WTC11 (cell line): ENCODE data around the gene RBM19. TPM values are rescaled to one million over a fixed set of nuclear protein-coding genes. Genes with fewer than 3 reads are reported as not detected.

Experiments
- ATAC-seq: fragments of 200-7000 bp; cut with Tn5 transposase; 2 replicates; pipeline ENCODE4 v1.10.0; 2021; ENCODE audit warnings: mild to moderate bottlenecking, moderate library complexity
- CTCF ChIA-PET: fragments of 300-600 bp; sonication (Branson Sonifier 250); formaldehyde crosslinking; loops from one replicate; lab custom pipeline; 2021; ENCODE audit warnings: antibody characterized with exemption; lab: Charles Lee
- POLR2A ChIA-PET: fragments of 350-600 bp; sonication (Branson Sonifier 250); formaldehyde crosslinking; loops from one replicate; lab custom pipeline; 2021; ENCODE audit warnings: antibody characterized with exemption; lab: Charles Lee
- DNase-seq: peaks from one replicate; pipeline ENCODE4 v3.0.0; 2021; ENCODE audit warnings: low spot score
- H3K27ac Mint-ChIP-seq: 2 replicates; pipeline ENCODE4 v1.8.0; 2021; ENCODE audit warnings: mixed read lengths
- H3K27me3 Mint-ChIP-seq: 2 replicates; pipeline ENCODE4 v1.8.0; 2021; ENCODE audit warnings: low read depth, mild to moderate bottlenecking, moderate library complexity, mixed read lengths
- H3K36me3 Mint-ChIP-seq: 2 replicates; pipeline ENCODE4 v1.8.0; 2021; ENCODE audit warnings: mixed read lengths
- H3K4me1 Mint-ChIP-seq: 2 replicates; pipeline ENCODE4 v1.8.0; 2022; ENCODE audit warnings: mixed read lengths
- H3K4me3 Mint-ChIP-seq: 2 replicates; pipeline ENCODE4 v1.8.0; 2021; ENCODE audit warnings: mild to moderate bottlenecking, moderate library complexity, mixed read lengths
- H3K9me3 Mint-ChIP-seq: 2 replicates; pipeline ENCODE4 v1.8.0; 2021; ENCODE audit warnings: mixed read lengths
- AFF4 ChIP-seq: sonication (generic); formaldehyde crosslinking; IDR thresholded peaks from 2 replicates; pipeline ENCODE4 v1.8.1; 2023; ENCODE audit warnings: mild to moderate bottlenecking, missing genetic modification reagents, borderline replicate concordance
- ATF2 ChIP-seq: sonication (generic); formaldehyde crosslinking; IDR thresholded peaks from 2 replicates; pipeline ENCODE4 v1.8.1; 2022; ENCODE audit warnings: low read depth, missing genetic modification reagents, borderline replicate concordance
- CBFB ChIP-seq: sonication (generic); formaldehyde crosslinking; IDR thresholded peaks from 2 replicates; pipeline ENCODE4 v1.8.1; 2022; ENCODE audit warnings: mild to moderate bottlenecking, low read depth, missing genetic modification reagents
- CREM ChIP-seq: sonication (generic); formaldehyde crosslinking; IDR thresholded peaks from 2 replicates; pipeline ENCODE4 v1.8.1; 2022; ENCODE audit warnings: mild to moderate bottlenecking, missing genetic modification reagents, moderate library complexity
- CTCF ChIP-seq: fragments of 200-600 bp; IDR thresholded peaks from 2 replicates; pipeline ENCODE4 v1.8.0; 2022; ENCODE audit warnings: antibody characterized with exemption
- FOXP1 ChIP-seq: sonication (generic); formaldehyde crosslinking; IDR thresholded peaks from 2 replicates; pipeline ENCODE4 v1.8.0; 2022; ENCODE audit warnings: missing genetic modification reagents, mild to moderate bottlenecking, moderate library complexity, borderline replicate concordance
- FOXP4 ChIP-seq: sonication (generic); formaldehyde crosslinking; IDR thresholded peaks from 2 replicates; pipeline ENCODE4 v1.8.0; 2022; ENCODE audit warnings: mild to moderate bottlenecking, missing genetic modification reagents
- GABPB1 ChIP-seq: sonication (generic); formaldehyde crosslinking; IDR thresholded peaks from 2 replicates; pipeline ENCODE4 v1.8.1; 2023; ENCODE audit warnings: mild to moderate bottlenecking, missing genetic modification reagents
- MYBL2 ChIP-seq: sonication (generic); formaldehyde crosslinking; IDR thresholded peaks from 2 replicates; pipeline ENCODE4 v1.8.1; 2023; ENCODE audit warnings: mild to moderate bottlenecking, moderate library complexity, missing genetic modification reagents
- RORB ChIP-seq: fragments of 250-450 bp; sonication (Bioruptor Pico); IDR thresholded peaks from 2 replicates; pipeline ENCODE4 v1.9.0; 2021; ENCODE audit warnings: mild to moderate bottlenecking
- SP1 ChIP-seq: sonication (generic); formaldehyde crosslinking; conservative IDR thresholded peaks from 2 replicates; pipeline ENCODE4 v1.8.1; 2022; ENCODE audit warnings: missing genetic modification reagents
- TCF7 ChIP-seq: sonication (generic); formaldehyde crosslinking; IDR thresholded peaks from 2 replicates; pipeline ENCODE4 v1.8.0; 2022; ENCODE audit warnings: mild to moderate bottlenecking, low read depth, missing genetic modification reagents, moderate library complexity
- USF2 ChIP-seq: sonication (generic); formaldehyde crosslinking; IDR thresholded peaks from 2 replicates; pipeline ENCODE4 v1.8.1; 2023; ENCODE audit warnings: mild to moderate bottlenecking, missing genetic modification reagents, moderate library complexity
- ZMAT4 ChIP-seq: fragments of 250-450 bp; sonication (Bioruptor Pico); IDR thresholded peaks from 2 replicates; pipeline ENCODE4 v1.9.0; 2021; ENCODE audit warnings: mild to moderate bottlenecking
- ZNF263 ChIP-seq: sonication (generic); formaldehyde crosslinking; IDR thresholded peaks from 2 replicates; pipeline ENCODE4 v1.8.1; 2022; ENCODE audit warnings: low read depth, mild to moderate bottlenecking, moderate library complexity, missing genetic modification reagents
- ZNF416 ChIP-seq: fragments of 250-450 bp; sonication (Bioruptor Pico); IDR thresholded peaks from 2 replicates; pipeline ENCODE4 v1.9.0; 2021; ENCODE audit warnings: mild to moderate bottlenecking, inconsistent platforms
- ZNF423 ChIP-seq: fragments of 250-450 bp; sonication (Bioruptor Pico); IDR thresholded peaks from 2 replicates; pipeline ENCODE4 v2.1.2; 2022; ENCODE audit warnings: mild to moderate bottlenecking, moderate library complexity
- total RNA-seq: library from RNA; stranded (reverse); gene quantifications from 3 replicates; pipeline ENCODE4 v1.2.3, GENCODE V29; 2021

RBM19 gene
- total RNA-seq, 1 experiment from 2014 or later = 60.1 TPM

GRCh38 chr12:113868365-113868764 lies 97.8 kb downstream of the RBM19 start:
- H3K27ac Mint-ChIP-seq = no peak overlapping the region

GRCh38 chr12:113867258-113867657 lies 98.9 kb downstream of the RBM19 start:
- POLR2A ChIA-PET = no interaction called here
- peak; percentile 62 for DNase-seq

More at GRCh38 chr12:113868365-113868764, 97.8 kb downstream of the RBM19 start:
- ChIA-PET CTCF (interaction anchor here (1.1 to 2.8 kb wide), 3 partner anchors 41 to 196 kb away, joined by 4 to 13 read pairs (median 7); no protein-coding TSS in a partner anchor), POLR2A (no interaction called here)
- H3K4me3 Mint-ChIP-seq = no peak overlapping the region
- peaks cover 12% of the 10 kb centered on the region for H3K36me3 Mint-ChIP-seq
- no peaks in the 10 kb centered on the region for H3K9me3 Mint-ChIP-seq
- H3K27me3 Mint-ChIP-seq = no peaks in the 10 kb centered on the region
- peaks cover 9% of the 10 kb centered on the region for H3K4me1 Mint-ChIP-seq
- no peak for DNase-seq
- ATAC-seq = no peak
- TF ChIP-seq MYBL2 (CRISPR knock-in tag) (no peak), CREM (no peak), SP1 (CRISPR knock-in tag) (no peak), USF2 (CRISPR knock-in tag) (no peak), CBFB (CRISPR knock-in tag) (no peak), GABPB1 (CRISPR knock-in tag) (no peak), FOXP4 (CRISPR knock-in tag) (no peak), FOXP1 (CRISPR knock-in tag) (no peak), ZNF423 (no peak), ZMAT4 (no peak)

GRCh38 chr12:113866496-113866895 lies 99.6 kb downstream of the RBM19 start:
- H3K4me3 Mint-ChIP-seq = no peak overlapping the region
- DNase-seq (no peak), ATAC-seq (no peak)
- H3K27me3 Mint-ChIP-seq = no peaks in the 10 kb centered on the region
- H3K27ac Mint-ChIP-seq = no peak overlapping the region
- peaks cover 11% of the 10 kb centered on the region for H3K36me3 Mint-ChIP-seq
- ChIA-PET CTCF (interaction anchor here (0.5 to 2.6 kb wide), 12 partner anchors 9 to 441 kb away, joined by 3 to 11 read pairs (median 4); no protein-coding TSS in a partner anchor), POLR2A (no interaction called here)
- H3K4me1 Mint-ChIP-seq = peaks cover 27% of the 10 kb centered on the region
- no peaks in the 10 kb centered on the region for H3K9me3 Mint-ChIP-seq
- TF ChIP-seq ZNF263 = no peak
- TF ChIP-seq MYBL2 (CRISPR knock-in tag) = no peak
- no peak for TF ChIP-seq AFF4 (CRISPR knock-in tag)
- no peak for TF ChIP-seq RORB (CRISPR knock-in tag)
- TF ChIP-seq ATF2 (CRISPR knock-in tag) = no peak
- no peak for TF ChIP-seq TCF7 (CRISPR knock-in tag)
- no peak for TF ChIP-seq ZMAT4
- TF ChIP-seq ZNF416 (CRISPR knock-in tag) = no peak

More at GRCh38 chr12:113867258-113867657, 98.9 kb downstream of the RBM19 start:
- peak; percentile 50 for ATAC-seq
- no peaks in the 10 kb centered on the region for H3K27me3 Mint-ChIP-seq
- no peak overlapping the region for H3K4me3 Mint-ChIP-seq
- H3K27ac Mint-ChIP-seq = no peak overlapping the region
- no peaks in the 10 kb centered on the region for H3K9me3 Mint-ChIP-seq
- peaks cover 12% of the 10 kb centered on the region for H3K36me3 Mint-ChIP-seq
- H3K4me1 Mint-ChIP-seq = peaks cover 20% of the 10 kb centered on the region
- TF ChIP-seq ZNF263 (no peak), CTCF (peak; percentile 26; the same call in 1 of the 2 replicates)
- CTCF ChIA-PET = interaction anchor here (0.5 to 2.8 kb wide), 30 partner anchors 10 to 681 kb away, joined by 3 to 13 read pairs (median 4); partner anchors contain the start of gene TPCN1
